ENCODE data around the gene TBXA2R. TPM values are rescaled to one million over a fixed set of nuclear protein-coding genes. Genes with fewer than 3 reads are reported as not detected.

TBXA2R gene
- total and polyA plus RNA-seq, 2 of the 8 experiments (the other 6 are each of a cell fraction or from before 2014, with no cell fraction given) = 0.39 to 0.50 TPM

DNA sequence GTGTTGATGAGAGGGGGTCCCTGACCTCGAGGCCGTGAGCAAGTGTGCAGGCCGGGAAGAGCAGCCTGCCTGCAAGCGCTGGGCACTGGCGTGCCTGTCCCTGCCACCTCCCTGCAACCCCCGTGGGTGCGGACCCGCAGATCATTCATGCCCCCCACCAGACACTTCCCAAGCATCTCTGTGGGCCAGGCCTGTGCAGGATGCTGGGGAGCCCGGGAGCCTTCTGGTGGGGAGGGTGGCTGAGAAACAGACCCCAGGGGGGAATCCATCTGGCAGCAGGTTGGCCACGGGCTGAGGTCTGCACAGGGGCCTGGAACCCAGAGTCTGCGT is 38.4 kb upstream of the TBXA2R start:
- H3K27me3 ChIP-seq (replicated peaks in 1 of 4; ENCODE audit: control insufficient read depth in 3 of 4, extremely low read depth in 1 of 4, insufficient read depth in 3 of 4, low read length in 3 of 4) = no peaks in the 10 kb centered on the region
- H4K91ac ChIP-seq (replicated peaks; ENCODE audit: insufficient read length, low read length) = no peak overlapping the region
- H3K23me2 ChIP-seq (ENCODE audit: low read depth, low read length) = no peaks in the 10 kb centered on the region
- POLR2A ChIA-PET (ENCODE audit: partially characterized antibody) = no interaction called here
- H3K18ac ChIP-seq (ENCODE audit: extremely low read depth, low read length) = no peak overlapping the region
- no peak overlapping the region for H4K8ac ChIP-seq (ENCODE audit: extremely low read depth, insufficient read depth, low read length)
- H3K4me2 ChIP-seq (ENCODE audit: insufficient read depth in 1 of 2, low read depth in 2 of 2, low read length in 2 of 2) = no peak overlapping the region
- H4K20me1 ChIP-seq (replicated peaks in 1 of 2; ENCODE audit: control insufficient read depth in 1 of 2, insufficient read depth in 2 of 2, low read length in 2 of 2) = peaks cover 3 to 6% of the 10 kb centered on the region in 2 experiments
- H2BK12ac ChIP-seq (ENCODE audit: low read depth, low read length) = no peak overlapping the region
- CTCF ChIA-PET (ENCODE audit: partially characterized antibody) = interaction anchor here (1.4 kb wide), 1 partner anchor 9 kb away, joined by 6 read pairs; no protein-coding TSS in a partner anchor
- no peak overlapping the region for H4K5ac ChIP-seq (ENCODE audit: insufficient read length, low read depth, low read length)
- no peaks in the 10 kb centered on the region for H3K79me2 ChIP-seq (ENCODE audit: control insufficient read depth in 1 of 2, insufficient read depth in 2 of 2, low read length in 2 of 2)
- H3K9ac ChIP-seq (replicated peaks in 1 of 4; ENCODE audit: extremely low read depth in 1 of 4, low read depth in 3 of 4, low read length in 3 of 4) = no peak overlapping the region
- no peak for TF ChIP-seq CHD1 (IDR thresholded peaks at IDR 0.05; ENCODE audit: low read depth, low read length)
- no peak for TF ChIP-seq SIN3A (conservative IDR thresholded peaks at IDR 0.05 in 1 of 2, IDR thresholded peaks at IDR 0.05 in 1 of 2; ENCODE audit: low read depth in 1 of 2, low read length in 2 of 2)
- no peak for TF ChIP-seq JUND (IDR thresholded peaks at IDR 0.05; ENCODE audit: low read length)
- no peak for TF ChIP-seq CREB1 (IDR thresholded peaks at IDR 0.05)
- H2BK15ac ChIP-seq (ENCODE audit: low read length) = no peak overlapping the region
- DNase-seq (ENCODE audit: low read depth in 1 of 2, low spot score in 2 of 2) (no peak), FAIRE-seq (no peak)
- no peak overlapping the region for H3K27ac ChIP-seq (ENCODE audit: low read depth, low read length)
- H3K79me1 ChIP-seq (ENCODE audit: low read depth, low read length) = no peaks in the 10 kb centered on the region
- no peak overlapping the region for H2AFZ ChIP-seq (ENCODE audit: low read length)
- H3K23ac ChIP-seq (ENCODE audit: insufficient read length) = no peak overlapping the region
- H3K4me1 ChIP-seq (replicated peaks in 1 of 4; ENCODE audit: control insufficient read depth in 3 of 4, insufficient read depth in 4 of 4, low read length in 3 of 4) = no peaks in the 10 kb centered on the region
- H2AK5ac ChIP-seq (ENCODE audit: low read depth, low read length) = no peak overlapping the region
- no peak overlapping the region for H2BK5ac ChIP-seq (ENCODE audit: low read depth, low read length)
- no peak overlapping the region for H3K56ac ChIP-seq (replicated peaks; ENCODE audit: insufficient read length, low read depth, low read length)
- H3K4me3 ChIP-seq (ENCODE audit: extremely low read depth in 1 of 4, insufficient read depth in 2 of 4, low read depth in 3 of 4, low read length in 4 of 4) = no peak overlapping the region
- no peak overlapping the region for H3K4ac ChIP-seq (replicated peaks; ENCODE audit: insufficient read length, low read depth, low read length)
- H2BK120ac ChIP-seq (replicated peaks; ENCODE audit: low read depth, low read length) = no peak overlapping the region
- H2BK20ac ChIP-seq (ENCODE audit: low read length) = no peak overlapping the region
- no peaks in the 10 kb centered on the region for H3K9me3 ChIP-seq (ENCODE audit: insufficient read depth in 2 of 2, low read depth in 1 of 2, low read length in 1 of 2)
- WGBS, 2 experiments (ENCODE audit: extremely low coverage in 1 of 2, insufficient coverage in 1 of 2, insufficient read length in 1 of 2, insufficient replicate concordance in 2 of 2, low coverage in 1 of 2, low lambda C conversion rate in 2 of 2, missing lambda C conversion rate in 1 of 2) = 90% methylated on average over 11 of the region's 11 CpGs; no CpG with 5 or more reads in 1 of the 2 experiments
- no peak overlapping the region for H3K14ac ChIP-seq (ENCODE audit: insufficient read length)
- H3K36me3 ChIP-seq (ENCODE audit: control insufficient read depth in 2 of 4, insufficient read depth in 4 of 4, low read length in 3 of 4) = peaks cover 0 to 8% (median 2%) of the 10 kb centered on the region in 4 experiments; a peak in 5 of 8 replicates
